Keratinocyte (primary cell): Measurements from ENCODE around the gene RAX2.

Experiments used
- EZH2 ChIP-seq: IDR thresholded peaks from one replicate; pipeline ENCODE4 v1.6.1; 2012; ENCODE audit warnings: inconsistent platforms, mild to moderate bottlenecking, low read length, moderate library complexity
- TF ChIP-seq, protein P1 (sequence below), 3 experiments: IDR thresholded peaks in 1 of 3; conservative IDR thresholded peaks in 1 of 3; optimal IDR thresholded peaks in 1 of 3; 2 replicates in 2 of 3; 3 replicates in 1 of 3; pipeline versions ENCODE3 to v1.5.1; 2011; ENCODE audit warnings: low read length in 3 of 3, mild to moderate bottlenecking in 3 of 3, moderate library complexity in 2 of 3, control low read depth in 1 of 3, inconsistent platforms in 1 of 3; ENCODE audit not compliant: insufficient read depth in 2 of 3; ENCODE audit errors: extremely low read depth in 1 of 3

DNA sequence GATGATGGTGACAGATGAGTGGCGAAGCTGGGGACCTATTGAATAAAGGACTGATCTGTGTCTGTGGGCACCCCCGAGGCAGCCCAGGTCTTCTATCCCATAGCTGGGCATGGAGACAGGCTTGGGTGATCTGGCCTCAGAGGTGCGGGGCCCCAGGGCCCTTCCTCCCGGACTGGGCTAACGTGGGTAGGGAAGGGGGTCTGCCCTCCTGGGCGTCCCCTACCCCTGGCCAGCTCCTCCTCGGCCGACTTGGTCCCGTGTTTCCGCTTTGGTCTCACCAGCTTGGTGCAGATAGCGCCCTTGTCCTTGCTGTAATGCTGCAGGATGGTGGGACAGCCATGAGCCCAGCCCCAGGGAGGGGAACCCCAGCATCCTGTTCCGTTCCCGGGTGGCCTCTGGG is 10.9 kb upstream of the RAX2 start:
- no peak for TF ChIP-seq EZH2
- TF ChIP-seq, protein P1, sequence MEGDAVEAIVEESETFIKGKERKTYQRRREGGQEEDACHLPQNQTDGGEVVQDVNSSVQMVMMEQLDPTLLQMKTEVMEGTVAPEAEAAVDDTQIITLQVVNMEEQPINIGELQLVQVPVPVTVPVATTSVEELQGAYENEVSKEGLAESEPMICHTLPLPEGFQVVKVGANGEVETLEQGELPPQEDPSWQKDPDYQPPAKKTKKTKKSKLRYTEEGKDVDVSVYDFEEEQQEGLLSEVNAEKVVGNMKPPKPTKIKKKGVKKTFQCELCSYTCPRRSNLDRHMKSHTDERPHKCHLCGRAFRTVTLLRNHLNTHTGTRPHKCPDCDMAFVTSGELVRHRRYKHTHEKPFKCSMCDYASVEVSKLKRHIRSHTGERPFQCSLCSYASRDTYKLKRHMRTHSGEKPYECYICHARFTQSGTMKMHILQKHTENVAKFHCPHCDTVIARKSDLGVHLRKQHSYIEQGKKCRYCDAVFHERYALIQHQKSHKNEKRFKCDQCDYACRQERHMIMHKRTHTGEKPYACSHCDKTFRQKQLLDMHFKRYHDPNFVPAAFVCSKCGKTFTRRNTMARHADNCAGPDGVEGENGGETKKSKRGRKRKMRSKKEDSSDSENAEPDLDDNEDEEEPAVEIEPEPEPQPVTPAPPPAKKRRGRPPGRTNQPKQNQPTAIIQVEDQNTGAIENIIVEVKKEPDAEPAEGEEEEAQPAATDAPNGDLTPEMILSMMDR (optimal IDR thresholded peaks at IDR 0.05 in 1 of 3, IDR thresholded peaks at IDR 0.05 in 1 of 3, conservative IDR thresholded peaks at IDR 0.05 in 1 of 3; ENCODE audit: extremely low read depth in 1 of 3, insufficient read depth in 2 of 3, low read length in 3 of 3) = no peak
